GM04504 (cell line): Measurements from ENCODE around the gene TNFAIP8.

Source experiments
- DNase-seq: peaks from one replicate; pipeline ENCODE4 v3.0.0-alpha.2; 2012; ENCODE audit warnings: low read depth

Gene TNFAIP8

DNA sequence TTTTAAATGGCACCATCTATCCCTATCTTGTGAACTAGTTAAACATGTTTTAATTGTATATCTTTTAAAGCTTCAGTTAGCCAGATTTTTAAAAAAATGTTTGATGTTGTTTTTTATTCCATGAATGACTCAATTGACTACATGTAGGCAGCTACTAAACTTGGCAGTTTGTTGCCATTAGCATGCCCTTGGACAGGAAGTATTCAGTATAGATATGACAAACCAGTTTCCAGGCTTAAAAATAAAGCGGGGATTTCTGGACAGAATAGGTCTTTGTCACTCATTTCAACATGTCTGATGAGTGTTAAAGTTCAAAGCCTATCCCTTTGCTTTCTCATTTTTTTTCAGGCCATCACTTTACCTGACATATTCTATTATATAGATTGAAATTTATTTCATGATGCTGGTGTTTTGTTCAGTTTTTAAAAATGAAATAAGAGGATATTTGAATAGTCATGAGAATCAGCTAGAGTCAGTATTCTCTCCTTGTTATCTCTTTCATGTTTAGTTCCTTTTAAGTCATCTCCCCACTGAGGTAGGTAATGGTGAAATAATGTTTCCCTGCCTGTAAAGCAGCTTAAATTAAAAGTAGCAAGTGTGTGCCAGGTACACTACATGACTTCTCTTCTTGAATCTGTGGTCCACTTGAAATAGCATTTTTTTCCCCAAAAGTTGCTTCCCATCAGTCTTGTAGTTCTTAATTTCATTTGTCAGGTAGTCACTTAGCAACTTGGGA, 11.9 kb downstream of the TNFAIP8 start:
- no peak for DNase-seq

DNA sequence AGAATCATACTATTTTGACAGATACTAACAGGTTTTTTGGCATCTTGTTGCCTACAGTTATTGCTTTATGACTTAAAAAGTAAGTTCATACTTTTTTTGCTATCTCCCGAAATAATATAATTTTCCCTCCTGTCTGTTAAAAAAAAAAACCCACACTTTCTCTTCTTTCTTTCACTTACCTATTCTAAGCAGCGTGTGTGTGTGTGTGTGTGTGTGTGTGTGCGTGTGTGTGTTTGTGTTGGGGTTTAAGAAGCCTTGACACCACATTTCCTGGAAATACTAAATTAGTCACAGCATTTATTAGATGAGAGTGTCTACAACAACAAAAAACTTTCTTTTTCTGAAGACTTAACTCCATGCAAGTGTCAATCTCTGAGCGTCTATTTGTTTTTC, 12.4 kb downstream of the TNFAIP8 start:
- DNase-seq = no peak

DNA sequence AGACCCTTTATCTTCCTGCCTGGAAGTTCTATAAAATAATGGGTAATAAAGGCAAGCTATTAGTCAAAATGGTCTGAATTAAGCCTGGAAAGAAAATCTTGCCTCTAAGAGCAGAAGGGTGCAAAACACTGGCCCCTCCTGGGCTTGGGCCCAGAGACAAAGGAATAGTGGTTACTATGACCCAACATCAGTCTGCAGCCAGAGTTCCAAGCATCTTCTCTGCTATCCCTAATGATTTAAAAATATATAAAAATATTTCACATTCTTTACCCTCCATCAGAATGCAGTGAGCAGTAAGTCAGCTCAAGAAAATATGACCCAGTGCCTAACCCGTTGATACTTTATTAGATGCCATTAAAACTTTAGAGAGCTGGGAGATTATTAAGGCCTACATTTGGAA, 14.7 kb downstream of the TNFAIP8 start:
- DNase-seq = no peak

GRCh38 chr5:119371146-119371545, 15.3 kb downstream of the TNFAIP8 start:
- DNase-seq = no peak

GRCh38 chr5:119373449-119373858, 17.6 kb downstream of the TNFAIP8 start:
- DNase-seq = no peak

DNA sequence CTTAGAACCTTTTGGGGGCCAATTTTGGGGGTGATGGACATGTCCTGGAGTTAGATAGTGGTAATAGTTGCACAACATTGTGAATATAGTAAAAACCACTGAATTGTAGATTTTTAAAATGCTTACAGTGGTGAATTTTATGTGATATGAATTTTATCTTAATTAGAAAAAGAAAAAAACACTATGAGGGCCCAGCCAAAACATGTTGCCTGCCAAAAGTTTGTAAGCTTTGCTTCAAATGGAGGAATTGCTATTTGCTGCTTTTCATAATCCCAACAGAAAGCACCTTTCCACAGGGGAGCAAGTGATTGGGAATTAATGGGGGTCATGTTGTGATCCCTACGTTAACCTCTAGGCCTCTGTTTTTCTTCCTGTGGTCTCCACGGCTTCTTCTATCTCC, 19.1 kb downstream of the TNFAIP8 start:
- DNase-seq = no peak

DNA sequence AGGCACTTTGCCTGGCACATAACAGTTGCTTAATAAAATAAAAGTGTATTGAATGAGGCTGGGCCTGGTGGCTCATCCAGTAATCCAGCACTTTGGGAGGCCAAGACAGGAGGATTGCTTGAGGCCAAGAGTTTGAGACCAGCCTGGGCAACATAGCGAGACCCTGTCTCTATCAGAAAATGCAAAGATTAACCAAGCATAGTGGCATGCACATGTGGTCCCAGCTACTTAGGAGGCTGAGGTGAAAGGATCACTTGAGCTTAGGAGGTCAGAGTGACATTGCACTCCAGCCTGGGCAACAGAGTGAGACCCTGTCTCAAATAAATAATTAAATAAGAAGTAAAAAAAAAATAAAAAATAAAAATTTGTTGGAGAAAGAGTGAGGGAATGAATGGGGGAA, 21.2 kb downstream of the TNFAIP8 start:
- no peak for DNase-seq

GRCh38 chr5:119378075-119378700, 22.4 kb downstream of the TNFAIP8 start:
- no peak for DNase-seq

DNA sequence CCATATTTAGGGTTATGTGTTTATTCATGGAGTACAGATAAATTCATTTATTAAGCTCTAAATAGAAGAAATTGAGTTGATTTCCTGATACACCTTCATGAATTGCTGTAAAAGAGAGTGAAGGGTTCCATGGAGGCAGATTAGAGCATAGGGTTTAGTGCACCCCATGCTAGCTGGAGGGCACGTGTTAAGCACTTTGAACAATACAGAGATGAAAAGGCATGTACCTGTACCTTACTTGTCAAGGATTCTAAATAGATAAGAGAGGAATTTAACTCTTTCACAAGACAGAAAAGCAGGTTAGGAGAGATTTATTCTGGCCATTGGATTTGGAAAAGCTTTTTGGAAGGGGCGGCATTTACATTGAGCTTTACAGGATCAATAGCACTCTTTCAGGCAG, 23.3 kb downstream of the TNFAIP8 start:
- no peak for DNase-seq

- no peak for DNase-seq
Observed at GRCh38 chr5:119379942-119380547, 24.2 kb downstream of the TNFAIP8 start.

DNA sequence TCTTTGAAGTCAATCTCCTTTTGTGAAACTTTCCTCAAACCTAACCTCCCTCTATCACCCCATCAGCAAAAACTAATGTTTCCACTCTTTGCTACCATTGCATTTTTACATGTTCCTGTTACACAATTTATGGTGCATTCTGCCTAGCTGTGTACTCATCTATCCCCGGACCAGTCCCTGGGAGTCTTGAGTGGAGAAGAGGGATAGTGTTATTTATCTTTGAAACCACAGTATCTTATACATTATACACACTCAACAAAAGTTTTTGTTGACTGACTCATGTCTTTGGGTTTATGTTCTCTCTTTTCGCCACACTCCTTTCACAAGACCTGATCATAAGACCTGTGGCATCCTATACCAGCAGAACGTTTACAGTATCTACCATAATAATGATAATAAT, 26.4 kb downstream of the TNFAIP8 start:
- DNase-seq = no peak

DNA sequence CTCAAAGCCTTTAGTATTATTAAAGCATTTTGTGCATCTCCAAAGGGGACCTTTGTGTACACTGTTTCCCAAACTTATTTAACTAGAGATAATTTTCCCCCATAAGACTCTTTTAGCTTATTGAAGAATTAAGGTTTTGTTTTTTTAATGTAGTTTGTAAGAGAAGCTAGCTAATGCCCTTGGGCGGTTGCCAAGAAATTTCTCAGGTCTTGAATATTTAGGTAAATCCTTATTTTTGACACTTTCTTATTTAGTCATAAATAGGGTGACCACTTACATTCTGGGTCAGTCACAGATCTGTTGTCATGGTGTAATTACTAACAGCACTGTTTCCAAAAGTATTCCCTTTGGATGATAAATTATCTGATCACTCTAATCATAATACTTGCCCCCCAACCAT, 27.2 kb downstream of the TNFAIP8 start:
- DNase-seq = no peak

DNA sequence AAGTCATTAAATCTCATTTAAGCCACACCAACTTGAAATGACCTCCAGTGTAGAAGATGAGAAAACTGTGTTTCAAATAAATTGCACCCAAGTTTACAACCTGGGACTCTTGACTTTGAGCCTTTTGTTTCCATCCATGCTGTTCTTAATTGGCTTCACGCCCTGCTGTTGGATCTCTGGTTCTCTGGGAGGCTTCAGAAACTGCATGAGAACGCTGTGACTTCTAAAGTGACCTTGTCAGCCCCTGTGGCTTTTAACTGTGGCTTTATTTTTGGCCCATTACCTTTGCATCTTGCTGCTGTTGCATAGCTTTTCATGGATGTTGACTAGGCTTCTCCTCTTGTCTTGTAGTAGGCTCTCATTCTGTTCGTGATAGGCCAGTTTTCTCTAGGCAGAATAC, 29.3 kb downstream of the TNFAIP8 start:
- no peak for DNase-seq

DNA sequence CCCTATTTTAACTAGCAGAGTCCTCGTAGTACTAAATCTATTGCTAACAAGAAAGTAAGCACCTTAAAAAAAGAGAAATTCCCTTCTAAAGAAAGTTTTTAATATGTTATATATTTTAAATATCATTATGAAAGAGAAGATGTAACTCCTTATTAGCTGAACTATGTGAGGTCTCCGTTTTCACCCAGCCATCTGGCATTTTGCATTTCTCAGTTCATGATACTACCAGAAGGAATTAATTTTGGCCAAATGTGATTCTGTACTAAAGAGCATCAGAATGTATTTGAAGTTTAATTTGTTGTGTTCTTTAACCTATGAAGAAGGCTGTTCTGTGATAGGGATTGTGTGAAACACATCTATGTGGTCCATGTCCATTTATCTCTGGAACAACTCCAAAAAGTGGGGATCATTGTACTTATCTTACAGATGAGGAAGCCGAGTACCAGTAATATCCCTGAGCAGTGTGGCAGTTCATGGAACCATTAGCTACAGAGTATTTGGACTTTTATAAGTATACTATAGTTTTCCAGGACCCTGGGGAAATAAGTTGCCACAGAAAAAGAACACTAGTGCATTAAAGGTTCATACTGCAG, 29.8 kb downstream of the TNFAIP8 start:
- no peak for DNase-seq

DNA sequence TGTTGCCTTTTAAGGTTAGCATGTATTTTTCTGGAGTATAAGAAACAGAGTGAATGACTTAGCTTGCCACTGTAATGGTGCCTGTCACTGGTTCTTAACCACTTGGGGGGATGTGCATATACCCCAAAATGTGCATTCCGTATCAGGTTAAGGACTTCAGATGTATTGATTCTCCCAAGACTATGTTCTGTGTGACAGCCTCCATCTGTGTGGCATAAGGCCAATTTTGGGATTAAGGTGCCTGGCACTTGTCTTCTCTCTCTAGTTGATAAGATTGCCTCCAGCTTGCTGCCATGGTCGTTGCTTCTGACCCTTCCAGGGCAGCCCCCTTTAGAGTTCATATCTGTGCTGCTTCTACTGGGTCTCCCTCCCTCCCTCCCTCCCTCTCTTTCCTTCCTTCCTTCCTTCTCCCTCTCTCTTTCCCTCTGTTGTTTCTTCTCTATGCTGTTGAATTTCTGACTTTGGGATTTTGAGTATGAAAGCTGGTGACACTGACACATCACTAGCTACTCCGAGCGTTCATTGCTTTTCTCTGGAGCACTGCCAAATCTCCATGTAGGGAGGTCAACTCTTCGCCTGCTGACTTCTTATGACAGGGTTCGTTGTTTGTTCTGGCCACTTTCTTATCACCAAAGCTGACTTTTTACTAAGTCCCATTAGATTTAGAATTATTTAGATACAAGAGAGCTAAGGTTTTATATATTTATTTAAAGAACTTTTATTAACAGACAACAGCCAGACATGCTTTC, 31.0 kb downstream of the TNFAIP8 start:
- DNase-seq = no peak

- no peak for DNase-seq
Observed at GRCh38 chr5:119387945-119388618, 32.3 kb downstream of the TNFAIP8 start.

- DNase-seq = no peak
Observed at GRCh38 chr5:119388619-119389190, 32.9 kb downstream of the TNFAIP8 start.

DNA sequence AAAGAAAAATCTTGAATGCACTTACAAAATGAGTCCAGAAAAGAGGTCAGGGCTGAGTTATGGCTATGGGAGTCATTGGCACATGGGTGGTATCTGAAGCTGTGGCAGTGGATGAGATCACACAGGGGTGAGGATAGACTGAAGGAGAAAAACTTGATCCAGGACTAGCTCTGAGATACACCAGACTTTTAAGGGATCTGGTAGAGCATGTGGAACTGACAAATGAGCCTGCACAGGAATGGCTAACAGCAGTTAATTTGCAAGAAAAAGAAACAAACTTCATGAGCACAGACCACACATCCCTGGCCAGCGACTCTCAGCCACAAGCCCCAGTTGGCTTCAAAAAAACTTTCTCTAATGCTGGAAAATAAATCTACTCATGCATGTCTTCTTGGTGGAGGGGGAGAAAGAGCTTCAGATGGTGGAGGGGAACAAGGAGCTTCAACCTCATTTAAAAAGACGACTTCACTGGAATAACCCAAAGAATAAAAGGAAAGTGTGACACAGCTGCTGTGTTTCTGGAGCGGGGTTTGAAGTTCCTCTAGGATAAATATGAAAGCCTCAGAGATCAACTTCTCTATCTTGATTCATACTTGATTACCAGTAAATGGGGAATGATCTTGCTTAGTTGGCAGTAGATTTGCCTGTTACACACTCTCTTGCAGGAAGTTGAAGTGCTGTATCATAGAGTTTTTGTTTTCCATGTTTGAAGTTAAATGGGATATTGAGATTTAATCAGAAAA, 33.6 kb downstream of the TNFAIP8 start:
- DNase-seq = no peak

GRCh38 chr5:119390404-119390803, 34.6 kb downstream of the TNFAIP8 start:
- DNase-seq = no peak

DNA sequence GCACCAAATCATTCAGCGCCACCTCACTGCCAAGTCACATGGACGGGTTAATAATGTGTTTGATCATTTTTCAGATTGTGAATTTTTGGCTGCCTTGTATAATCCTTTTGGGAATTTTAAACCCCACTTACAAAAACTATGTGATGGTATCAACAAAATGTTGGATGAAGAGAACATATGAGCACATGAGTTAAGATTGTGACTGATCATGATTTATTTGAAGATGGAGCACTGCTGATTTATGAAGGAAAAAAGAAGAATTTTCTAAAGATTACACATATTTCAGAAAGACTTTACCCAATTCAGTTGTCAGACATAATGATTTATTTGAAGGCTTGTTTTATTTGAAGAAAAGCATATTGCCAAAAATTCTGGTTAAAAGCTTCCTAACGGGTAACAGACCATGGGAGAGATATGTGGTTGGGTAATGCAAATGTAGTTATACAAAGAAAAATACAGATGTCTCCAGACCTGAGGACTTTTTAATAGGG, 37.4 kb downstream of the TNFAIP8 start:
- peak; percentile 71 for DNase-seq

DNA sequence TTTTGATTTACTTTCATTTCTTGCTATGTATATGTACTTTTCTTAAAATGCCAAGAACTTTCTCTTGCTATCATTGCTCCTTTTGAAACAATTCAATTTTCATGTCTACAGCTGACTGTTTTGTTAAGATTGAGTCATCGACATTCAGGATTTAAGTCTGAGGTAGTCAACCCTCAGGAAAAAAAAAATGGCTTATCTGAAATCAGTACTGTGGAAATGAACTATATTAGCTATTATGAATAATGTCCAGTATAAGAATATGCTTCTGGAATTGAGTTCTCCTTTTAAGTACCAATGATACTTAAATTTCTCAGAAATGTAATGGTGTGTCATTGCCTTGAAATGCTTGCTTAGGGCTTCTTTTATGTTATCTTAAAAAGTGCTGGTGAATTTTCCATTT, 37.9 kb downstream of the TNFAIP8 start:
- no peak for DNase-seq
